Loucy (cell line): ENCODE data around the gene CRY2.

ENCODE experiments used
- CTCF ChIP-seq: fragments of 200-600 bp; sonication (generic); conservative IDR thresholded peaks from 2 replicates; pipeline ENCODE4 v1.5.1; 2014; ENCODE audit warnings: mild to moderate bottlenecking, antibody characterized with exemption, low read length
- EZH2phosphoT487 ChIP-seq: fragments of 200-600 bp; IDR thresholded peaks from 2 replicates; pipeline ENCODE4 v1.6.1; 2018; ENCODE audit warnings: antibody characterized with exemption, mild to moderate bottlenecking, moderate library complexity, borderline replicate concordance

GRCh38 chr11:45895553-45896259, 48.4 kb downstream of the CRY2 start:
- TF ChIP-seq CTCF: no peak
- no peak for TF ChIP-seq EZH2phosphoT487
